ENCODE data around the gene PTPRG.
"Not testable (repeated sequence)": the region's sequence is repeated elsewhere in the genome, so short reads cannot be mapped to it uniquely, and the experiment has no call there.

PTPRG gene

GRCh38 chr3:61986473-61986872 is 425.1 kb downstream of the PTPRG start:
- no peak for DNase-seq

- DNase-seq, result no peak
Measured at GRCh38 chr3:61989681-61990080, 428.3 kb downstream of the PTPRG start.

GRCh38 chr3:61990327-61991027 is 429.1 kb downstream of the PTPRG start:
- no peak for DNase-seq

GRCh38 chr3:61991706-61992105 is 430.3 kb downstream of the PTPRG start:
- no peak for DNase-seq

DNA sequence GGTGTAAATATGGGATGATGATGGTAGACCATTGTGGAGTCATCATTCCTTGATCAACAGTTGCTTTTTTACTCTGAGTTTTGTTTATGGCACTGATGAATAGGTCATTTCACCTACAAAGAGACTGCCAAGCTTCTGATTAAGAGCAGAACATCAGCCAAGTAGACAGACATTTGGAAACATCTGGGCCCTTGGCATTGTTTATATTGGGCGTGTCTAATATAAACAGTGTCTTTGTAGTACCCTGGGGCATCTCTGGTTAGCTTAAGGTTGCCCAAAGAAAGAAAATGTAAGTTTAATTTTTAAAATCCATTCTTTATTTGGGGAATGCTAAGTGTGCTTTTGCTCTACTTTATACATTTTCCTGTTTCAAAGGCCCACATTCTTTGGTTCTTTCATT is 435.0 kb downstream of the PTPRG start:
- DNase-seq, result no peak

GRCh38 chr3:61997101-61997500 is 435.7 kb downstream of the PTPRG start:
- DNase-seq, result no peak

DNA sequence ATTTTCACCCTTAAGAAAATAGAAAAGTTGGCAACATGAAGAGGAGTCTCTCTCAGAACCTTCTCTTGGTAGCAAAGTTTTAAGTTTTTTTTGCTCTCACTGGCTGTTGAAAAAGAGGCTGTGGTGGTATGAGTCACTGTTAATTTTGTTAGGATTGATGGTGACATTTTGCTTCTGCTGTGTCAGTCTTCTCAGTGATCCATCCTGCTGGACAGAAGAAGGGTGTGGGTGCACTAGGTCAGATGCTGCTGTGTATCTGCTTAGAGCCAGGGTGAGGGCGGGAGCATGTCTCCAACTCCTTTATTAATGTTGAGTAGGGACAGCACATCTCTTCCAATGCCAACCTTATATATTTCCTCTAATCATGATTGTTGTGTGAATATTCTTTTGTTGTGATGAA is 442.5 kb downstream of the PTPRG start:
- DNase-seq, result no peak

GRCh38 chr3:62007036-62007435 is 445.7 kb downstream of the PTPRG start:
- DNase-seq, result no peak

- DNase-seq, result no peak
Measured at GRCh38 chr3:62010989-62011388, 449.6 kb downstream of the PTPRG start.

- no peak for DNase-seq
Measured at GRCh38 chr3:62011666-62012065, 450.3 kb downstream of the PTPRG start.

DNA sequence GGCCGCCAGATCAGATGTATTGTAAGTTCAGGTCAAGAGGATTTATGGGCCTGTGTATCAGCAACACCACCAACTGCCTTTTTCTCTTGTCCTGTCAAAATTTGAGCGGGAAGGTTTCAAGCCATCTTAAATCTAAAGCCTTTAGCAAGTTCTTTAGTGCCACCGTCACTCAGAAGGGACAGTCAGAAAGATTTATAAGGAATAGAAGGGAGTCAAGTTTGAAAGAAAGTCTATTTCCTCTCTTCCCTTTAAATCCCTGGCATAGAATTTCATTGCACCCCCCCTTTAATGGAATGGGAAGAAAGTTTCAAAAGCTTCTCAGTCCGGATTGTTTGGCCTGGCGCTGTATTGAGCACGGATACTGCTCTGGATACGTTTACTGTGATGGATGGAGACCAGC is 452.6 kb downstream of the PTPRG start:
- DNase-seq, result no peak

- no peak for DNase-seq
Measured at GRCh38 chr3:62015111-62015510, 453.7 kb downstream of the PTPRG start.

GRCh38 chr3:62019906-62020305 is 458.5 kb downstream of the PTPRG start:
- no peak for DNase-seq

GRCh38 chr3:62020706-62021105 is 459.3 kb downstream of the PTPRG start:
- DNase-seq, result no peak

DNA sequence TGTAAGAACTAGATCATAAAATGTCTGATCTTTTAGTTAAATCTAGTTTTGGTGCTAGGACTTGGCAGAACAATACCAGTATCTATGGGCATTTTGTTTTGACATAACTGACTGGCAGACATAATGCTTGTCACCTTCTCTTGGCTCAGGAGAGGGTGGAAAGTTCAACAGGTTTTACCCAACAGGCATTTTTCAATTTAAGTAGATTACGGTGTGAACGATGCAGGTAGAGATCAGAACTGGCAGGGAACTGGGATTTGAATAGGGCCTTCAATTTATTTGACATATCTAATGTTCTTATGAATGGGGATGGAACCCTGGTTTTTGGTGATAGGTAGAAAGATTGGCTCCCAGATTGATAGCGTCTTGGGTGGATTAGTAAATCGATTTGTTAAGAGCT is 460.9 kb downstream of the PTPRG start:
- DNase-seq, result no peak

GRCh38 chr3:62024882-62025281 is 463.5 kb downstream of the PTPRG start:
- no peak for DNase-seq

DNA sequence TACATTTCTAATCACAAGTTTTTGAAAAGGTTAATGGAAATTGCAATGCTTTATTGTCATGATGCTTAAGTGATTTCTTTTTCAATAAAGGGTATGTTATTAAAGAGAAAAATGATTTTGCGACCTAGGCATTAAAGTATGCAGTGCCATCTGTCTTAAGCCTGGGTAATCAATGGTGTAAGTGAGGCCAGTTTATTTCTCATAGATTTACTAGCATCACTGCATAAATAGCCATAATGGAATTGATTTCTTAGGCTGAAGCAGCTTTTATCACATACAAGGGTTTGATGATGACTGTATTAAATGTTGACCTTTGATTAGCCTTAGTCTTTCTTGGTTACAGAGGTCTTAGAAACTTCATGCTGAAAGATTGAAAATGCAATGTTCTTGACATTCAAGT is 464.5 kb downstream of the PTPRG start:
- no peak for DNase-seq

DNA sequence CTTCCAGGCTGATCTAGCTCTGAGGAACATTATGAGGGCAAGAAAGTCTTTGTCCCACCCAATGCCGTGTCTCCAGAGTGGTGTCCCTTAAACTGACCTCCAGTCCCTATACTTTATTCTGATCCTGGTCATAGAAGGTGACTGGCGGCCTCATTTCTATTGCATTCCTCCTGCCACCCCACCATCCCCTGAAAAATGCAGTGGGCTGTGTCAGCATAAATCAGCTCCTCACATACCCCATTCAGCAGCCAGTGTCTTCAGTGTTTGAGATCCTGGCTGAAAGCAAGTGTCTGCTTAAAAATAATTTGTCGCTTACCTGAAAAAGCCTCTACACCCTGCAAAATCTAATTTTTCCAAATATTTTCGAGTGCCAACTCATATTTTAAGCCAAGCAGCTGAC is 465.9 kb downstream of the PTPRG start:
- DNase-seq, result no peak

DNA sequence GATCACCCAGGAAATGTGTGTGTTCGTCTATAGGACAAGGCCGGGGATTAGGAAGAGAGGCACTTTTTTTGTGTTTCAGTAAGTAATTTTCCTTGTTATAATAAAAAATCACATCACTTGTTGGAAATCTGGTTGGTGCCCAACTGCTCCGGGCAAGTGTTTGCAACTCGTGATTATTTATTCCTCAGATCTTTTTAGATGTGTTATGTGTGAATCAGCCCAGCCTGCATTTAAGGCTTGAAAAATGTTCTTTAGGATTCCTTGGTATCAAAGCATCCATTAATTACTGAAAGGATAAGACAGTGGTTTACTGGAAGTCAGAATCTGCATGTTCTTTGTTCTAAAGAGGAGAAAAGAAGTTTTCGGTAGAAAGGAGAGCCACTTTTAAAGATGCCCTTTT is 466.4 kb downstream of the PTPRG start:
- no peak for DNase-seq

- DNase-seq, result no peak
Measured at GRCh38 chr3:62028236-62028635, 466.9 kb downstream of the PTPRG start.

DNA sequence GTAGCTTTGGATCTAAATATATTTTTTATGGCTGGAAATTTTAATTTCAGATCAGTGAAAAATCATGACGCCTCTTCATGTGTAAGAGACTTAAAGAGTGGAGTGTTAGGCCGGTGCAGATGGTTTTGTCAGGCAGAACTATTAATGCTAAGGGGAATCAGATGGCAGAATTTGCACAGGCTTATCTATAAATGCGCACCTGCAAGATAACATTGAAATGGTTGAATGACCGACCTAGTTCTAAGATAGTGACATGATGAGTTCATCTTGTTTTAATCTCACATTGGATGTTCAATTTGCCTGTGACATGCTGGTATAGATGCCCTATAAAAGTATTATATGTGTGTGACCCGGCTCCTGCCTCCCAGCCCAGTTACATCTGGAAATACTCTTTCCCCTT is 471.4 kb downstream of the PTPRG start:
- DNase-seq, result no peak

- DNase-seq, result no peak
Measured at GRCh38 chr3:62035402-62036057, 474.2 kb downstream of the PTPRG start.

- DNase-seq, result no peak
Measured at GRCh38 chr3:62036726-62037125, 475.4 kb downstream of the PTPRG start.

- not testable (repeated sequence) for DNase-seq
Measured at GRCh38 chr3:62038798-62039197, 477.4 kb downstream of the PTPRG start.

DNA sequence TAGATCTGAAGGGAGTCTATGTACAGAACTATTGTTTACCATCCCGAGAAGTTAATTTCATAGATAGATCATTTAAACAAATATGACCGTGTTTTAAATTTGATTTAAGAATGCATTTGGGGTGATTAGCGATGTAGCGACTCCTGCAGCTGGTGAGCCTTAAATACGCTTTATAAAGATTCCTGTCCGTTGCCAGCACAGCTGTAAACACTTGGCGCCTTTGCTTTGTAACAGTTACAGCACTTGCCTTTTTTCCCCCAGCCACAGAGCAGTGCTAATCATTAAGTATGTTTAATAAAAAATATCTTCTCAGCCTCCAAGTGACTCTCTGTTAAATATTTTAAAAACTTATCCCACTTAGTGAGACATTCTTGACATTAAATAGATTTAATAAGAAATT is 478.2 kb downstream of the PTPRG start:
- no peak for DNase-seq
